ENCODE results near the gene PLPPR3.

GRCh38 chr19:834216-834615 is 12.5 kb upstream of the PLPPR3 start:
- TF ChIP-seq POLR2A (IDR thresholded peaks at IDR 0.05) (no peak), CTCF (IDR thresholded peaks at IDR 0.05) (no peak)

All from thyroid gland (tissue), 4 donors.